ENCODE results near the gene GLP2R.
"Not testable (repeated sequence)": the region's sequence is repeated elsewhere in the genome, so short reads cannot be mapped to it uniquely, and the experiment has no call there.

GLP2R gene, protein sequence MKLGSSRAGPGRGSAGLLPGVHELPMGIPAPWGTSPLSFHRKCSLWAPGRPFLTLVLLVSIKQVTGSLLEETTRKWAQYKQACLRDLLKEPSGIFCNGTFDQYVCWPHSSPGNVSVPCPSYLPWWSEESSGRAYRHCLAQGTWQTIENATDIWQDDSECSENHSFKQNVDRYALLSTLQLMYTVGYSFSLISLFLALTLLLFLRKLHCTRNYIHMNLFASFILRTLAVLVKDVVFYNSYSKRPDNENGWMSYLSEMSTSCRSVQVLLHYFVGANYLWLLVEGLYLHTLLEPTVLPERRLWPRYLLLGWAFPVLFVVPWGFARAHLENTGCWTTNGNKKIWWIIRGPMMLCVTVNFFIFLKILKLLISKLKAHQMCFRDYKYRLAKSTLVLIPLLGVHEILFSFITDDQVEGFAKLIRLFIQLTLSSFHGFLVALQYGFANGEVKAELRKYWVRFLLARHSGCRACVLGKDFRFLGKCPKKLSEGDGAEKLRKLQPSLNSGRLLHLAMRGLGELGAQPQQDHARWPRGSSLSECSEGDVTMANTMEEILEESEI

DNA sequence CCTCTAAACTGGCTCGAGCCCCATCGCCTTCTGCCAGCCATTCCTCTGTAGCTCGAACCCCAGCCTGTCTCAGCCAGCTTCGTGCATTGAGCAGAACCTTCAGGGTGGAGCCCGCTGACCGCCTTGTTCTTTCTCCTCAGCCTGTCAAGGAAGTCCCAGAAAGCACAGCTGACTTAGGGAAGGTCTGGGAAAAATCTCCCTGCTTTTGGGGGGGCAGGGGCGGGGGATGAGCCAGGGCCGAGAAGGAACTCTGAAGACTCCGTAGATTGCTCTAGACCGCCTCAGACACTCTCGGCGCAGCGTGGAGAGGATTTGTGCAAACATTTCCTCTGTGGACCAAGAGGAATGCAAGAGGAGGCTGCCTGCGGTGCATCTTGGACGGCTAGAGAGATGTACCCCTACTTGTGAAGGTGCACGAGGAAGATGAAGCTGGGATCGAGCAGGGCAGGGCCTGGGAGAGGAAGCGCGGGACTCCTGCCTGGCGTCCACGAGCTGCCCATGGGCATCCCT lies at the start of gene GLP2R:
GLP2R (plus strand) TSS at position 284 of the 510 bp plus-strand sequence; CDS start at position 424, 140 bp downstream.
- DNase-seq, result no peak

GRCh38 chr17:9776911-9777310 lies 48.8 kb upstream of the GLP2R start:
- DNase-seq, result no peak

- no peak for DNase-seq
Measured at GRCh38 chr17:9780552-9780951, 45.2 kb upstream of the GLP2R start.

- DNase-seq, result no peak
Measured at GRCh38 chr17:9783050-9783449, 42.7 kb upstream of the GLP2R start.

GRCh38 chr17:9783465-9783864 lies 42.3 kb upstream of the GLP2R start:
- not testable (repeated sequence) for DNase-seq

GRCh38 chr17:9784544-9784943 lies 41.2 kb upstream of the GLP2R start:
- no peak for DNase-seq

DNA sequence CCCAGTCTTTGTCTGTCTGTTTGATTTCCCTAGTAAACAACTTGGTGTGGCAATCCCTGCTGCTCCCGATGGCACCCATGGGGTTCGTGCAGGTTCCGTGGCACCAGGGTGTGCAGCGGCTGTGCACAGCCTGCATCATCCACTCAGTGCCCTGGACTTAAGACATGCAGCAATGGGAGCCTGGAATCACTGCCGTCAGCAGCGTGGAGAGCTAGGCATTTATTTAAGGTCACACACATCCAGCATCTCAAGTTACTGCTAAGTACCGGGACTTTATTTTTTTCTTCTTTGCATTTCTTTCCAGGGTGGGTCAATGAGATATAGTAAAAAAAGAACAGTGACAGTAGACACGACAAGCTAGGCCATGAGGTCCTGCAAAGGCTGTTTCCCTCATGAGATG lies 37.1 kb upstream of the GLP2R start:
- DNase-seq, result no peak

- no peak for DNase-seq
Measured at GRCh38 chr17:9790316-9790715, 35.4 kb upstream of the GLP2R start.

- DNase-seq, result no peak
Measured at GRCh38 chr17:9790889-9791876, 34.5 kb upstream of the GLP2R start, which contains the start of gene DHRS7C. DHRS7C (minus strand) TSS chr17:9791592; CDS start chr17:9791284, 308 bp downstream.

DNA sequence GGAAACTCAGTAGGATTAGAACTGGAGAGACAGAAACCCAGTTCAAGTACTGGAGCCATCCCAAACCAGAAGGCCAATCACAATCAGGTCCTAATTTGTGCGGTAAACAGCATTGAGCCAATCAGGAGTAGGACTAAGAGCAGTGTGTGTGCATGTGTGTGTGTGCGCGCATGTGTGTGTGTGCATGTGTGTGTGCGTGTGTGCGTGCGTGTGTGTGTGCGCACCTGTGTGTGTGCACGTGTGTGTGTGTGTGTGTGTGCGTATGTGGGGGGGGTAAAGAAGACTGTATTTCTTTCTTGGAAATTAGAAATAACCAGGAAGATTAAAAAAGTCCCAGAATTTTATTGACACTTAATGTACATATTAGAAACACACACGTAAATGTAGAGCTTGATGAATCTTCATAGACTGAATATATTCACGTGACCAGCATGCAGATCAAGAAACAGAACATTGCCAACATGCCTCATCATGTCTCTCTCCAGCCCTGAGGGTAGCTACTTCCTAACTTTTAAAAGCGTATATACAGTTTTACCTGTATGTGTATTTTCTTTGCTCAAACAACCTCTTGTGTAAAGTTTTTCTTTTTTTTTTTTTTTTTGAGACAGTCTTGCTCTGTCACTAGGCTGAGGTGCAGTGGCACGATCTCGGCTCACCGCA lies 33.4 kb upstream of the GLP2R start:
- no peak for DNase-seq

- DNase-seq, result no peak
Measured at GRCh38 chr17:9798008-9798407, 27.7 kb upstream of the GLP2R start.

- no peak for DNase-seq
Measured at GRCh38 chr17:9798724-9799123, 27.0 kb upstream of the GLP2R start.

DNA sequence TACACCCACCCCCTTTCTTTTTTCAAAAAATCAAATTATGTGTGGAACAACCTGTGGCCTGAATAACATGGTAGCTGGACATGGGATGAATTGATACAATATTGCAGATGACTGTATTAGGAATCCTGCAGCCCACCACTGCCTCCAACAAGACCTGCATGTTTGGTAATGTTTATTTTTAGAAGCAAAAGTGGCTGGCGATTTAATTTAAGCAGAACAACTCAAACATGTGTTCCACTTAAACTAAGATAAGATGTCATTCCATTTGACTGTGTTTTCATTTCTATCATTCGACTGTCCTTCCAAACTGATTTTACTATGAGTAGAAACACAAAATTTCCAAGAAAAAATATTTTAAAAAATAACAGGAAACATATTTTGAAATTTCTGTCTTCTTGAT lies 24.2 kb upstream of the GLP2R start:
- no peak for DNase-seq

DNA sequence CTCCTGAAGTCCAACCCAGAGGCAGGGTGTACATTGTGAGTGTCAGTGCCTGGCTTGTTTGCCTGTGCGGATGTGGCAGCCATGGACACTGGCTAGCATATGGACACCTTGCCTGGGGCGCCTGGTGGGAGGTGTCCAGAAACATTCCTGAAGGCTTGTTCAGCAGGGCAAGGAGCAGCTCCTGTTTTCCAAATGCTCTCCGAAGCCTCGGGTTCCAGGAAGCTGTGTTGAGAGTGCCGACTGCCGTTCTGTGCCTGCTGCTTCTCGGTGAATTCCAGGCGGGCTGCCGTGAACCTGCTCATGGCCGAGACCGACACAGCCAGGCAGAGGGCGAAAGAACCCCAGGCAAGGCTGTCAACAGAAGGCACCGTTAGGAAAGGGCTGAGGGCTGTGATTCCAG lies 23.4 kb upstream of the GLP2R start:
- DNase-seq, result no peak

GRCh38 chr17:9802697-9803096 lies 23.0 kb upstream of the GLP2R start:
- DNase-seq, result no peak

- DNase-seq, result no peak
Measured at GRCh38 chr17:9805769-9806168, 20.0 kb upstream of the GLP2R start.

DNA sequence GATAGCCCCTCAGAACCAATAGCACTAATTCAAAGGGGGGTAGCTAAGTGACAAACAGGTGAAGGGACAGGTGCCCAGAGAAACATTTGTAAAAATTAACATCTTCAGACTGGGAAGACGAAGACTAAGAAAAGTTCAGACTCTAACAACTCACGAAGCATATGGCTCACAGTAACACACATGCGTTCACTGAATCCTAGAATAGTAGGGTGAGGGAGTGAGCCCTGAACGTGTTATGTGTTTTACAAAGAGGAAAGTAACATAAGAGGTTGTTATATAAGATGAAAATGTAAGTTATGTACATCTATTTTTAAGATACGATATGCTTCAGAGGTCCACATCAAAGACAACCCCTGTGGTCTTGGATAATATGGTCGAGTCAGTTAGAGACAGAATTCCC lies 19.0 kb upstream of the GLP2R start:
- DNase-seq, result no peak

- no peak for DNase-seq
Measured at GRCh38 chr17:9809409-9809808, 16.3 kb upstream of the GLP2R start.

DNA sequence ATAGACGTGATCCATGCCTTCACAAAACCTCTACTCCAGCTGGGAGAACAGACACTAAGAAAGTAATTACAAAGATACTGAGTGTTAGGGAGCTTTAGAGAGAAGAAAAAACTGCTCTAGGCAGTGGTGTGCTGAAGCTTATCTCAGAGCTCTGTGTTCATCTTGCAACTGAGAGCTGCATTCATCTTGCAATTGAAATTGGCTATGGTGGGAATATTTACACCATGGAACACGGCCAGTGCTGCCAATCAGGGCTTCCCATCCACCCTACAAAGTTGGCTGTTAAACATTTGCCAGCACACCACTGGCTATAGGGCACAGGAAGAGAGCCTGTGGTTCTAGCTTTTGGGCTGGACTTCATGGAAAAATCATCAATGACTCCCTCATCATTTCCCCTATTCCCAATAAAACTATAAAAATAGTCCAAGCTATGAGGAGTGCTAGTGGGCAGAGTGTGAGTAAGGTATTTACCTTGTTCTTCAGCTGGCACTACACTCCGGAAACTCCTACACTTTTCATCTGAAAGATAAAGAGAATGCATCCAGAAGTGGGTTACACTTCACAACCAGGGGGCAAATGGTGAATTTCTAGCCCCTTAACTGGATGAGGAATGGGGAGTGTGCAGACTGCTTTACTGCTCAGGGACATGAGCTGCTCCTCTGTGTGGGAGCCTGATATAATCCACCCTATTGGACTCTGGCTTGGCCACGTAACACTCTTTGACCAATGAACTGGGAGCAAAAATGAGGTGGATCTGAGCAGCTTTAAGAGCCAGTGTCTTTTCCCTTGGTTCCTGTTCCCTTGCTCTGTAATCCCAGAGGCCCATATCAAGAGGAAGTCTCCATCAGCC lies 15.4 kb upstream of the GLP2R start:
- no peak for DNase-seq

DNA sequence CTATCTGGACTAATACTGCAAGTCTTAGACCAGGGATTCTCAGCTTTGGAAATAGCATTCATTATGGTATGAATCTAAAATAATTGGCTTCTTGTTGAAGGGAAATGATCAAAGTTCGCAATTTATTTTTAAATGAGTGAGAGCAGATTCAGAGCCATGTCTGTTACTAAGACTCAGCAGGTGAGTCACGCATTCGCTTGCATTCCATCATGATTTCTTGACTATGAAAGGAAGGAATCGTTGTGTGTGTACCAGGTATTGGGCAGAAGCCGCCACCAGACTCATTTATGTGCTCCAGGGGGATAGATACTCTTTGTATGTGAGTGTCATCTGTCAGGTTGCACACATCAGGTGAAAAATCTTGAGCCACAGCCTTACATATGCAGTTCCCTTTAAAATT lies 14.6 kb upstream of the GLP2R start:
- DNase-seq, result no peak

- DNase-seq, result no peak
Measured at GRCh38 chr17:9811537-9811936, 14.2 kb upstream of the GLP2R start.

GRCh38 chr17:9813166-9813565 lies 12.6 kb upstream of the GLP2R start:
- DNase-seq, result no peak

All from CD4-positive, alpha-beta T cell treated with Interleukin-15 for 1 hour (primary cell).